Fibroblast of the aortic adventitia (primary cell): ENCODE measurements around the gene USP6. TPM values are rescaled to one million over a fixed set of nuclear protein-coding genes. Genes with fewer than 3 reads are reported as not detected.

Experiments
- DNase-seq: peaks from one replicate; pipeline ENCODE4 v3.0.0-alpha.2; 2010; ENCODE audit warnings: low read depth
- H3K4me3 ChIP-seq: 2 replicates; pipeline ENCODE4 v1.5.1; 2011; ENCODE audit warnings: low read depth, mild to moderate bottlenecking, control low read depth, low read length, moderate library complexity
- total RNA-seq: library from RNA; depleted of rRNA; stranded (reverse); fragments of >200 nt; gene quantifications from 2 replicates; pipeline ENCODE4 v1.2.3, GENCODE V29; 2012; ENCODE audit warnings: low replicate concordance
- TF ChIP-seq, protein P1 (sequence below): IDR thresholded peaks from 2 replicates; pipeline ENCODE4 v1.5.1; 2011; ENCODE audit warnings: mild to moderate bottlenecking, low read length, control low read depth, inconsistent platforms; ENCODE audit not compliant: insufficient read depth

USP6 gene
- total RNA-seq, 1 donor, result not detected

DNA sequence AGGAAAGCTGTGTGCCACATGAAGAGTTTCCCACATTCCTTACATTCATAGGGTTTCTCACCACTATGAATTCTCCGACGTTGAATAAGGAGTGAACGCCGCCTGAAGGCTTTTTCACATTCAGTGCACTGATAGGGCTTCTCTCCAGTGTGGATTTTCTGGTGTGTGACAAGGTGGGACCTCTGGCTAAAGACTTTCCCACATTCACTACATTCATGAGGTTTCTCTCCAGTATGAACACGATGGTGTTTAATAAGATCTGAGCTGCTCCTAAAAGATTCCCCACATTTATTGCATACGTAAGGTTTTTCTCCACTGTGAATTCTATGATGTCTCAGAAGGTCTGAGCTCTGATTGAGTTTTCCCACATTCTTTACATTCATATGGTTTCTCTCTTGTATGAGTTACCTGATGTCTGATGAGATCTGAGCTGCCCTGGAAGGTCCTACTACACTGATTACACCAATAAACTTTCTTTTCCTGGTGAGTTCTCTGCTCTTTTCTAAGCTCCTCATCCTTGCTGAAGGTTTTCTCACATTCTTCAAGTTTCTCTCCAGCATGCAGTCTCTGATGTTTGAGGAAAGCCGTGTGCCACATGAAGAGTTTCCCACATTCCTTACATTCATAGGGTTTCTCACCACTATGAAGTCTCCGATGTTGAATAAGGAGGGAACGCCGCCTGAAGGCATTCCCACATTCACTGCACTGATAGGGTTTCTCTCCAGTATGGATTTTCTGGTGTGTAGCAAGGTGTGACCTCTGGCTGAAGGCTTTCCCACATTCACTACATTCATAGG is 65.9 kb downstream of the USP6 start:
- TF ChIP-seq, protein P1, sequence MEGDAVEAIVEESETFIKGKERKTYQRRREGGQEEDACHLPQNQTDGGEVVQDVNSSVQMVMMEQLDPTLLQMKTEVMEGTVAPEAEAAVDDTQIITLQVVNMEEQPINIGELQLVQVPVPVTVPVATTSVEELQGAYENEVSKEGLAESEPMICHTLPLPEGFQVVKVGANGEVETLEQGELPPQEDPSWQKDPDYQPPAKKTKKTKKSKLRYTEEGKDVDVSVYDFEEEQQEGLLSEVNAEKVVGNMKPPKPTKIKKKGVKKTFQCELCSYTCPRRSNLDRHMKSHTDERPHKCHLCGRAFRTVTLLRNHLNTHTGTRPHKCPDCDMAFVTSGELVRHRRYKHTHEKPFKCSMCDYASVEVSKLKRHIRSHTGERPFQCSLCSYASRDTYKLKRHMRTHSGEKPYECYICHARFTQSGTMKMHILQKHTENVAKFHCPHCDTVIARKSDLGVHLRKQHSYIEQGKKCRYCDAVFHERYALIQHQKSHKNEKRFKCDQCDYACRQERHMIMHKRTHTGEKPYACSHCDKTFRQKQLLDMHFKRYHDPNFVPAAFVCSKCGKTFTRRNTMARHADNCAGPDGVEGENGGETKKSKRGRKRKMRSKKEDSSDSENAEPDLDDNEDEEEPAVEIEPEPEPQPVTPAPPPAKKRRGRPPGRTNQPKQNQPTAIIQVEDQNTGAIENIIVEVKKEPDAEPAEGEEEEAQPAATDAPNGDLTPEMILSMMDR, result no peak
- no peak for DNase-seq
- no peak overlapping the region for H3K4me3 ChIP-seq

DNA sequence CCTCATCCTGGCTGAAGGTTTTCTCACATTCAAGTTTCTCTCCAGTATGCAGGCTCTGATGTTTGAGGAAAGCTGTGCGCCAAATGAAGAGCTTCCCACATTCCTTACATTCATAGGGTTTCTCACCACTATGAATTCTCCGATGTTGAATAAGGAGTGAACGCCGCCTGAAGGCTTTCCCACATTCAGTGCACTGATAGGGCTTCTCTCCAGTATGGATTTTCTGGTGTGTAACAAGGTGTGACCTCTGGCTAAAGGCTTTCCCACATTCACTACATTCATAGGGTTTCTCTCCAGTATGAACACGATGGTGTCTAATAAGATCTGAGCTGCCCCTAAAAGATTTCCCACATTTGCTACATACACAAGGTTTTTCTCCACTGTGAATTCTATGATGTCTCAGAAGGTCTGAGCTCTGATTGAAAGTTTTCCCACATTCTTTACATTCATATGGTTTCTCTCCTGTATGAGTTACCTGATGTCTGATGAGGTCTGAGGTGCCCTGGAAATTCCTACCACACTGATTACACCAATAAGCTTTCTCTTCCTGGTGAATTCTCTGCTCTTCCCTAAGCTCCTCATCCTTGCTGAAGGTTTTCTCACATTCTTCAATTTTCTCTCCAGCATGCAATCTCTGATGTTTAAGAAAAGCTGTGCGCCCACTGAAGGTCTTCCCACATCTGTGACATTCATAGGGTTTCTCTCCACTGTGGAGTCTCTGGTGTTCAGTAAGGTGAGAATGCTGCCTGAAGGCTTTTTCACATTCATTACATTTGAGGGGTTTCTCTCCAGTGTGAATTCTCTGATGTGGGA is 67.0 kb downstream of the USP6 start:
- no peak overlapping the region for H3K4me3 ChIP-seq
- no peak for DNase-seq
- TF ChIP-seq, protein P1, result no peak

DNA sequence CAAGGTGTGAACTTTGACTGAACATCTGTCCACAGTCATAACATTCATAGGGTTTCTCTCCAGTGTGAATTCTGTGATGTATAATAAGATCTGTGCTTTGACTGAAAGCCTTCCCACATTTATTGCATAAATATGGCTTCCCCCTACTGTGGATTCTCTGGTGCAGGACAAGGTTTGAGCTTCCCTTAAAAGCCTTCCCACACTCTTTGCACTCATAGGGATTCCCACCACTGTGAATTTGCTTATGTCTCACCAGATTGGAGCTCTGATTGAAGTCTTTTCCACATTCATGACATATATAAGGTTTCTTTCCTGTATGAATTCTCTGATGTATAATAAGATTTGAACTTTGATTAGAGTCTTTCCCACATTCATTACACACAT is 67.6 kb downstream of the USP6 start:
- DNase-seq, result no peak
- no peak overlapping the region for H3K4me3 ChIP-seq
- TF ChIP-seq, protein P1, result no peak

DNA sequence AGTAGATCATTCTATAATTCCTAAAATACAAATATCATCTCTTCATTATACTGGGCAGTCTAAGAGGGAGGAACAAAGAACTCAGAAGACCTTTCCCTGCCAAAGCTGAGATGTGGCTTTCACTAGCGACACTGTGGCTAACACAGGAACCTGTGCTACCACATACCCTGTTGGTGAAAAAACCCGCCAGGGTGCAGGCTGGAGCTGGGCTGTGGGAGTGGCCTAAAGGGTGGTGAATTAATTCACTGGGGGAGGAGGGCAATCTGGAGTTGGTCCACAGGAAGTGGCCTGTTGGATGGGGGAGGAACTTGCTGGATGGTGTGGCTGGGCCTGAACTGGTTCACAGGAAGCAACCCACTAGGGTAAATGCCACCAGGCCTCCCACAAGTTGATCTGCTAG is 68.5 kb downstream of the USP6 start:
- DNase-seq, result no peak
- TF ChIP-seq, protein P1, result no peak
- H3K4me3 ChIP-seq, result no peak overlapping the region

DNA sequence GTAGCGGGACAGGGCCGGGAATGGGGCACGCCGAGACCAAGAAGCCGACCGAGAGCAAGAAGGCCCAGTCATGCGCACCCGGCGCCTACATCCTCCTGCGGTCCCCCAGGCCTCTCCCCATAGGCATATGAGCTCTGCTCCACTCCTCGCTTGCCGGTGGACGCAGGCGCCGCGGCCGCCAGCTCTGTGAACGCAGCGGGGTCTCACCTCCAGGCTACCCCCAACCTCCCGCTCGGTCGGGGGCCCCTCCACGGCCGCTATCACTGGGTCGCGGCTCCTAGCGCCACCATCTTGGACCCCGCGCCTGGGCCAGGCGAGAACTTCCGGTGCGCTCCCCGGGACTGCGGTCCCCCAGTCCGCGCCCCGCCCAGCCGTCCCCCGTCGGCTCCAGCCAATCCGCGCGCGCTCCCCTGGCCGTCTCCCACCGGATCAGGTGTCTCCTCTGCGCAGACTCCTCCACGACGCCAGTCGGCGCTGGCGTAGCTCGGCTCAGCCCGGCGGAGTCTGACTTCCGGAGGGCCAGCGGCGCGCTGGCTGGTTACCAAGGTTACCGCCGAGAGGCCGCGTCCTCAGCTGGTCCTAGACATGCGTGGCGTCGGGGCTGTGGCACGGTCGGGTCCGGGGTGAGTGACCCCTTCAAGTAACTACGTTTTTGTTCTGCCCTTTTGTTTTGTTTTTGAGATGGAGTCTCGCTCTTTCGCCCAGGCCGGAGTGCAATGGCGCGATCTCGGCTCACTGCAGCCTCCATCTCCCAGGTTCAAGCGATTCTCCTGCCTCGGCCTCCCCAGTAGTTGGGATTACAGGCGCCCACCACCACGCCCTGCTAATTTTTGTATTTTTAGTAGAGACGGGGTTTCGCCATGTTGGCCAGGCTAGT is 75.9 kb downstream of the USP6 start, which contains the start of gene ZNF594:
Gene ZNF594, minus strand, starts transcription at position 328 of the 877 bp plus-strand sequence. CDS start 7,612 bp downstream, outside the sequence.
- H3K4me3 ChIP-seq, result peak within 1 kb of the TSS; percentile 82
- DNase-seq, result peak; percentile 93
- TF ChIP-seq, protein P1, result peak; percentile 72

DNA sequence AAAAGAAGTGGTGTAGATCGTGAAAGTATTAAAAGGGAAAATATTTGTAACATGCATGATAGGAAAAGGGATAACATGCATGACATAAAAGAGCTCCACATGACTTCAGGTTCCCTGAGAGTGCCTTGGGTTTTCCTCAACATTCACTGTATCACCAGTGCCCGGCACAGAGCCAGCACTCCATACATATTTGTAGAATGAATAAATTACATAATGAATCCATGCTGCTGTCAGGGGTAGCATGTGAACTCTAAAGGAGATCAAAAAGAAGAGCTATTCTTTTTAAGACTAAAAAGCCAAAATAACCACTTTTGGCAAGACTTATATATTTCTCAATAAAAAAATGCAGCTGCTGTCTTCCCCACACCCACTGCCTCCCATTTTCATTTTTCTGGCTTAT is 78.5 kb downstream of the USP6 start:
- TF ChIP-seq, protein P1, result no peak
- DNase-seq, result peak; percentile 29
- no peak overlapping the region for H3K4me3 ChIP-seq
